ENCODE results near the gene SMAD2.

DNA sequence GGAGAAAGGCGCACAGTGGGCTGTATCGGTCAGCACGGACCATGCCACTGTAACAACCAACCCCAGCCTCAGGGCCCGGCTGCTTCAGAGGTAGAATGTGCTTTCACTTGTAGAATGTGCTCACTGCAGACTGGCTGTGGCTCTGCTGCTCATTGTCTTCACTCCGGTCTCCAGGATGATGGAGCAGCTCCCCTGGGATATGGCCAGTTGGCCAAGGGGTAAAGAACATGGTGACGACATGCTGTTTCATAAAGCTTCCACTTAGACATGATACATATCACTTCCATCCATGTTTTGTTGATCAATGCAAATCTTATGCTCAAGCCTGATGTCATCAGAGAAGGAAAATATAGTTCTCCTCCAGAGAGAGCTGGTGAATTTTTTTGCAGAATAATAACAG, 127.7 kb downstream of the SMAD2 start:
- TF ChIP-seq, protein P1, sequence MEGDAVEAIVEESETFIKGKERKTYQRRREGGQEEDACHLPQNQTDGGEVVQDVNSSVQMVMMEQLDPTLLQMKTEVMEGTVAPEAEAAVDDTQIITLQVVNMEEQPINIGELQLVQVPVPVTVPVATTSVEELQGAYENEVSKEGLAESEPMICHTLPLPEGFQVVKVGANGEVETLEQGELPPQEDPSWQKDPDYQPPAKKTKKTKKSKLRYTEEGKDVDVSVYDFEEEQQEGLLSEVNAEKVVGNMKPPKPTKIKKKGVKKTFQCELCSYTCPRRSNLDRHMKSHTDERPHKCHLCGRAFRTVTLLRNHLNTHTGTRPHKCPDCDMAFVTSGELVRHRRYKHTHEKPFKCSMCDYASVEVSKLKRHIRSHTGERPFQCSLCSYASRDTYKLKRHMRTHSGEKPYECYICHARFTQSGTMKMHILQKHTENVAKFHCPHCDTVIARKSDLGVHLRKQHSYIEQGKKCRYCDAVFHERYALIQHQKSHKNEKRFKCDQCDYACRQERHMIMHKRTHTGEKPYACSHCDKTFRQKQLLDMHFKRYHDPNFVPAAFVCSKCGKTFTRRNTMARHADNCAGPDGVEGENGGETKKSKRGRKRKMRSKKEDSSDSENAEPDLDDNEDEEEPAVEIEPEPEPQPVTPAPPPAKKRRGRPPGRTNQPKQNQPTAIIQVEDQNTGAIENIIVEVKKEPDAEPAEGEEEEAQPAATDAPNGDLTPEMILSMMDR (IDR thresholded peaks at IDR 0.05): no peak
- TF ChIP-seq POLR2A (IDR thresholded peaks at IDR 0.05): no peak
- TF ChIP-seq EP300 (IDR thresholded peaks at IDR 0.05): no peak

Data from sigmoid colon (tissue), 4 donors.